OCI-LY3 (cell line): ENCODE measurements around the gene DNASE1L3.

Source experiments
- H2AFZ ChIP-seq: fragments of 200-600, 300-600 bp; shearing (Covaris generic); 2 replicates; pipeline ENCODE4 v1.6.0; 2014; ENCODE audit warnings: antibody characterized with exemption, low read depth, low read length
- H3K27ac ChIP-seq: fragments of 200-600, 300-600 bp; sonication (generic); 2 replicates; pipeline ENCODE4 v1.5.1; 2014; ENCODE audit warnings: mild to moderate bottlenecking, low read length, moderate library complexity, mixed read lengths
- H3K27me3 ChIP-seq: fragments of 200-600, 300-600 bp; sonication (generic); 2 replicates; pipeline ENCODE4 v1.6.1; 2014; ENCODE audit warnings: low read depth, low read length, mixed read lengths
- H3K36me3 ChIP-seq: fragments of 200-600, 300-600 bp; sonication (generic); replicated peaks from 2 replicates; pipeline ENCODE3; 2014; ENCODE audit warnings: low read depth, low read length, mixed read lengths
- H3K4me1 ChIP-seq: fragments of 300-600, 200-600 bp; sonication (generic); 2 replicates; pipeline ENCODE4 v1.6.1; 2014; ENCODE audit warnings: low read length, mixed read lengths
- H3K4me2 ChIP-seq: fragments of 200-600, 300-600 bp; sonication (generic); 2 replicates; pipeline ENCODE4 v1.6.1; 2014; ENCODE audit warnings: low read length, mixed read lengths
- H3K4me3 ChIP-seq: fragments of 300-600, 200-600 bp; sonication (generic); 2 replicates; pipeline ENCODE4 v1.5.1; 2014; ENCODE audit warnings: antibody characterized with exemption, mild to moderate bottlenecking, low read length, moderate library complexity
- H3K79me2 ChIP-seq: fragments of 300-600, 200-600 bp; shearing (Covaris generic); 2 replicates; pipeline ENCODE4 v1.6.1; 2014; ENCODE audit warnings: mild to moderate bottlenecking, low read length, mixed read lengths
- H3K9ac ChIP-seq: fragments of 300-600, 200-600 bp; shearing (Covaris generic); 2 replicates; pipeline ENCODE4 v1.6.0; 2014; ENCODE audit warnings: mild to moderate bottlenecking, low read length, moderate library complexity
- H3K9me3 ChIP-seq: fragments of 200-600, 300-600 bp; shearing (Covaris generic); 2 replicates; pipeline ENCODE4 v1.6.1; 2014; ENCODE audit warnings: low read length, mixed read lengths; ENCODE audit not compliant: insufficient read depth
- H4K20me1 ChIP-seq: fragments of 200-600, 300-600 bp; sonication (generic); 2 replicates; pipeline ENCODE4 v1.6.1; 2016; ENCODE audit warnings: low read length, mixed read lengths; ENCODE audit not compliant: insufficient read depth
- CTCF ChIP-seq: fragments of 200-600, 300-600 bp; sonication (generic); IDR thresholded peaks from 2 replicates; pipeline ENCODE4 v1.5.1; 2014; ENCODE audit warnings: antibody characterized with exemption, low read length, low read depth
- EZH2phosphoT487 ChIP-seq: fragments of 200-600 bp; shearing (Covaris generic); IDR thresholded peaks from 2 replicates; pipeline ENCODE4 v1.6.1; 2018; ENCODE audit warnings: antibody characterized with exemption, mixed run types, low read depth

Gene DNASE1L3

GRCh38 chr3:58180099-58180880 is 30.5 kb downstream of the DNASE1L3 start:
- Histone ChIP-seq H3K9me3 (no peaks in the 10 kb centered on the region), H3K4me2 (no peak overlapping the region), H3K27ac (no peak overlapping the region), H3K36me3 (no peaks in the 10 kb centered on the region), H3K4me3 (no peak overlapping the region), H3K79me2 (no peaks in the 10 kb centered on the region), H3K4me1 (peaks cover 24% of the 10 kb centered on the region), H2AFZ (no peak overlapping the region), H3K9ac (no peak overlapping the region), H4K20me1 (no peaks in the 10 kb centered on the region), H3K27me3 (no peaks in the 10 kb centered on the region)
- TF ChIP-seq CTCF (no peak), EZH2phosphoT487 (no peak)

GRCh38 chr3:58179235-58180098 is 31.3 kb downstream of the DNASE1L3 start:
- H3K79me2 ChIP-seq, result no peaks in the 10 kb centered on the region
- peaks cover 26% of the 10 kb centered on the region for H3K4me1 ChIP-seq
- no peaks in the 10 kb centered on the region for H4K20me1 ChIP-seq
- peak overlapping the region; percentile 83 for H2AFZ ChIP-seq
- TF ChIP-seq EZH2phosphoT487 (no peak), CTCF (no peak)
- peak overlapping the region; percentile 80 for H3K4me2 ChIP-seq
- H3K27ac ChIP-seq, result no peak overlapping the region
- H3K9ac ChIP-seq, result no peak overlapping the region
- H3K36me3 ChIP-seq, result no peaks in the 10 kb centered on the region
- no peaks in the 10 kb centered on the region for H3K9me3 ChIP-seq
- peak overlapping the region; percentile 83 for H3K4me3 ChIP-seq
- H3K27me3 ChIP-seq, result no peaks in the 10 kb centered on the region

GRCh38 chr3:58178528-58179234 is 32.1 kb downstream of the DNASE1L3 start:
- Histone ChIP-seq H4K20me1 (no peaks in the 10 kb centered on the region), H3K4me2 (peak overlapping the region; percentile 80), H3K27me3 (no peaks in the 10 kb centered on the region), H3K27ac (no peak overlapping the region), H3K36me3 (no peaks in the 10 kb centered on the region), H3K9ac (peak overlapping the region; percentile 72), H3K79me2 (no peaks in the 10 kb centered on the region), H2AFZ (peak overlapping the region; percentile 83), H3K4me1 (peaks cover 26% of the 10 kb centered on the region), H3K9me3 (no peaks in the 10 kb centered on the region), H3K4me3 (peak overlapping the region; percentile 83)
- TF ChIP-seq CTCF, result no peak
- no peak for TF ChIP-seq EZH2phosphoT487
